ENCODE measurements around the gene DNM1L.

DNM1L gene

GRCh38 chr12:32761716-32762115 is 82.6 kb downstream of the DNM1L start:
- DNase-seq: no peak

GRCh38 chr12:32765906-32766305 is 86.8 kb downstream of the DNM1L start:
- no peak for DNase-seq

GRCh38 chr12:32768518-32768917 is 89.4 kb downstream of the DNM1L start:
- no peak for DNase-seq

- DNase-seq: no peak
Observed at GRCh38 chr12:32770141-32770540, 91.0 kb downstream of the DNM1L start.

DNA sequence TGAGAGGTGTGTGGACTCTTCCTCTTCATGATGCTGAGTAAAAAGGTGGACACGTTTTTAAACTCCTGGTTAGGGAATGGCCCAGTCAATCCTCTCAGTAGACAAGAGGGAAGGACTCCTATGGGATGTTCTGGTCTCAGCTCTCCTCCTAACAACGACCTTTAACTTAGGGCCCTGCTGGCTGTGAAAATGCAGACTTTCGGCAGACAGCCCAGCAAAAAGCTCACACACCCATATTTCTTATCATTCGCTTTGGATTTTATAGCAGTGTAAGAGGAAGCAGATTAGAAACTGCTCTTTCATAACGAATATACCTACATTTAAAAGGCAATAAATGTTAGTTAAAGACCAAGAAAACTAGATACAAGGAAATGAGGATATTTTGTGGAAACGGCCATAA is 94.6 kb downstream of the DNM1L start:
- no peak for DNase-seq

- DNase-seq: no peak
Observed at GRCh38 chr12:32776258-32776657, 97.2 kb downstream of the DNM1L start.

DNA sequence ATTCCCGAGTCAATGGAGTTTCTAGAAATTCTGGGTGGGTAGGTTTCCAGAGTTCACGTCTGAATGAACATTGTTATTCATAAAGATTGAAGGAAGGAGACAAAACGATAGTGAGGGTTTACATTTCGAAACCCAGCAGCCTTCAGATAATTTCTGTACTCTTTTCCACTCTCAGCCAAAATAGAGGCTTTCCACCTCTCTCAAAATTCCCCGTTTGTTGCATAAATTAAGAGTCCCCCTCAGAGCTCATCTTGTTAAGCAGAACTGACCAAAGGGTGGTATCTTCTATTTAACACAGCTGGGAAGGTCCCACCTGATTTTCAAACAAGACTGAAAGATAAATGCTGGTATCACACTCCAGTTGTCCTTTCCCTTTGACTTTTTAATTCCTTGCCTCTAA is 98.1 kb downstream of the DNM1L start:
- no peak for DNase-seq

- DNase-seq: no peak
Observed at GRCh38 chr12:32777691-32778175, 98.6 kb downstream of the DNM1L start.

- no peak for DNase-seq
Observed at GRCh38 chr12:32780071-32780470, 101.0 kb downstream of the DNM1L start.

GRCh38 chr12:32783029-32783428 is 103.9 kb downstream of the DNM1L start:
- no peak for DNase-seq

- DNase-seq: no peak
Observed at GRCh38 chr12:32785557-32785956, 106.5 kb downstream of the DNM1L start.

GRCh38 chr12:32788405-32788804 is 109.3 kb downstream of the DNM1L start:
- DNase-seq: no peak

GRCh38 chr12:32789446-32789845 is 110.3 kb downstream of the DNM1L start:
- no peak for DNase-seq

GRCh38 chr12:32789916-32790315 is 110.8 kb downstream of the DNM1L start:
- DNase-seq: no peak

DNA sequence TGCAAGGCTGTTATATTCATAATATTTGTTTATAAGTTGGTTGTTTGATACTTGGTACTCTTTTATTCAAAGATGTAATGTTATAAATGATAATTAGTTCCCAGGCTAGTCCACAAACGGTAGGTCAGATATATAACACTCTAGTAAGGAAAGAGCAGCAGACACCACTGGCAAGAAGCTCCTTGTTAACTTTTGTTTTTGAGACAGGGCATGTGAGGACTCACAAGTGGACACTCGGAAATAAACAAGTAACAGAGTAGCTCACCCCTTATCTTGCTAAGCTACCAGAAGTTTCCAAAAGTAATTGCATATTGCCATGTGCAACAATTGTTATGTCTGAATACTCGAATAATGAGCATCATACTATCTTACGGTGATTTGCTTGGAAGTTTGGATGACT is 115.2 kb downstream of the DNM1L start:
- DNase-seq: no peak
